ENCODE measurements around the gene NEU1.

Gene NEU1

DNA sequence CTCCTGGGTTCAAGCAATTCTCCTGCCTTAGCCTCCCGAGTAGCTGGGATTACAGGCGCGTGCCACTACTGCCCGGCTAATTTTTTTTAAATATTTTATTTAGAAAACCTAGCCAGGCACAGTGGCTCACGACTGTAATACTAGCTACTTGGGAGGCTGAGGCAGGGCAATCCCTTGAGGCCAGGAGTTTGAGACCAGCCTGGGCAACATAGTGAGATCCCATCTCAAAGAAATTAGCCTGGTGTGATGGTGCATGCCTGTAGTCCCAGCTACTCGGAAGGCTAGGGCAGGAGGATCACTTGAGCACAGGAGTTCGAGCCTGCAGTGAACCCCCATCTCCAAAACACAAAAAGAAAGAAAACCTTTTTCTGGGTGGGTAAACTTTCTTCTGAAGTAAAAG lies 13.7 kb upstream of the NEU1 start:
- no peak overlapping the region for H3K27ac ChIP-seq (replicated peaks)
- no peak for TF ChIP-seq SPI1 (IDR thresholded peaks at IDR 0.05; ENCODE audit: borderline replicate concordance, low read depth)
- H3K4me3 ChIP-seq (replicated peaks; ENCODE audit: insufficient read depth, low read length), result no peak overlapping the region
- no peak for DNase-seq (ENCODE audit: low read depth in 1 of 2, low spot score in 1 of 2)
- no peaks in the 10 kb centered on the region for H3K27me3 ChIP-seq (ENCODE audit: insufficient read depth, poor library complexity, severe bottlenecking)

DNA sequence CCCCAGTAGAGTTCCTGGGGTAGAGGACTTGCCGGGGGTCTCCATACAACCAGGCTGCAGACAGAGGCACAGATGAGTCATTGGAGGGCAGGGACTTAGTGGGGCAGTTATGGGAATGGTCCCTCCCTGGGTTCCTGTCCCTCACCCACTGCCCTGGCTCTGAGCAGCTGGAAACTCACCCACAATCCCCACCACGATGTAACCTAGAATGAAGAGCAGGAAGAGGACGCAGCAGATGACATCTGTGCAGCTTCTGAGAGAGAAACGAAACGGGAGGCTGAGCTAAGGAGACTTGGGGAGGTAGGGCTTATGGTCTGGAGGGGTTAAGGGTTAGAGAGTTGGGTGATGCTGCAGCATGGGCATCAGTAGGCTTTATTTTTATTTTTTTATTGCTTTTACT lies 13.3 kb upstream of the NEU1 start:
- H3K27ac ChIP-seq (replicated peaks), result no peak overlapping the region
- H3K27me3 ChIP-seq (ENCODE audit: insufficient read depth, poor library complexity, severe bottlenecking), result no peaks in the 10 kb centered on the region
- TF ChIP-seq POLR2AphosphoS5 (IDR thresholded peaks at IDR 0.05; ENCODE audit: low read depth) (no peak), GABPA (IDR thresholded peaks at IDR 0.05; ENCODE audit: low read depth) (no peak), SPI1 (IDR thresholded peaks at IDR 0.05; ENCODE audit: borderline replicate concordance, low read depth) (no peak)
- TF ChIP-seq, protein P1, sequence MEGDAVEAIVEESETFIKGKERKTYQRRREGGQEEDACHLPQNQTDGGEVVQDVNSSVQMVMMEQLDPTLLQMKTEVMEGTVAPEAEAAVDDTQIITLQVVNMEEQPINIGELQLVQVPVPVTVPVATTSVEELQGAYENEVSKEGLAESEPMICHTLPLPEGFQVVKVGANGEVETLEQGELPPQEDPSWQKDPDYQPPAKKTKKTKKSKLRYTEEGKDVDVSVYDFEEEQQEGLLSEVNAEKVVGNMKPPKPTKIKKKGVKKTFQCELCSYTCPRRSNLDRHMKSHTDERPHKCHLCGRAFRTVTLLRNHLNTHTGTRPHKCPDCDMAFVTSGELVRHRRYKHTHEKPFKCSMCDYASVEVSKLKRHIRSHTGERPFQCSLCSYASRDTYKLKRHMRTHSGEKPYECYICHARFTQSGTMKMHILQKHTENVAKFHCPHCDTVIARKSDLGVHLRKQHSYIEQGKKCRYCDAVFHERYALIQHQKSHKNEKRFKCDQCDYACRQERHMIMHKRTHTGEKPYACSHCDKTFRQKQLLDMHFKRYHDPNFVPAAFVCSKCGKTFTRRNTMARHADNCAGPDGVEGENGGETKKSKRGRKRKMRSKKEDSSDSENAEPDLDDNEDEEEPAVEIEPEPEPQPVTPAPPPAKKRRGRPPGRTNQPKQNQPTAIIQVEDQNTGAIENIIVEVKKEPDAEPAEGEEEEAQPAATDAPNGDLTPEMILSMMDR (IDR thresholded peaks at IDR 0.05; ENCODE audit: insufficient read depth, low read length), result no peak
- TF ChIP-seq, protein P2, sequence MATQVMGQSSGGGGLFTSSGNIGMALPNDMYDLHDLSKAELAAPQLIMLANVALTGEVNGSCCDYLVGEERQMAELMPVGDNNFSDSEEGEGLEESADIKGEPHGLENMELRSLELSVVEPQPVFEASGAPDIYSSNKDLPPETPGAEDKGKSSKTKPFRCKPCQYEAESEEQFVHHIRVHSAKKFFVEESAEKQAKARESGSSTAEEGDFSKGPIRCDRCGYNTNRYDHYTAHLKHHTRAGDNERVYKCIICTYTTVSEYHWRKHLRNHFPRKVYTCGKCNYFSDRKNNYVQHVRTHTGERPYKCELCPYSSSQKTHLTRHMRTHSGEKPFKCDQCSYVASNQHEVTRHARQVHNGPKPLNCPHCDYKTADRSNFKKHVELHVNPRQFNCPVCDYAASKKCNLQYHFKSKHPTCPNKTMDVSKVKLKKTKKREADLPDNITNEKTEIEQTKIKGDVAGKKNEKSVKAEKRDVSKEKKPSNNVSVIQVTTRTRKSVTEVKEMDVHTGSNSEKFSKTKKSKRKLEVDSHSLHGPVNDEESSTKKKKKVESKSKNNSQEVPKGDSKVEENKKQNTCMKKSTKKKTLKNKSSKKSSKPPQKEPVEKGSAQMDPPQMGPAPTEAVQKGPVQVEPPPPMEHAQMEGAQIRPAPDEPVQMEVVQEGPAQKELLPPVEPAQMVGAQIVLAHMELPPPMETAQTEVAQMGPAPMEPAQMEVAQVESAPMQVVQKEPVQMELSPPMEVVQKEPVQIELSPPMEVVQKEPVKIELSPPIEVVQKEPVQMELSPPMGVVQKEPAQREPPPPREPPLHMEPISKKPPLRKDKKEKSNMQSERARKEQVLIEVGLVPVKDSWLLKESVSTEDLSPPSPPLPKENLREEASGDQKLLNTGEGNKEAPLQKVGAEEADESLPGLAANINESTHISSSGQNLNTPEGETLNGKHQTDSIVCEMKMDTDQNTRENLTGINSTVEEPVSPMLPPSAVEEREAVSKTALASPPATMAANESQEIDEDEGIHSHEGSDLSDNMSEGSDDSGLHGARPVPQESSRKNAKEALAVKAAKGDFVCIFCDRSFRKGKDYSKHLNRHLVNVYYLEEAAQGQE (IDR thresholded peaks at IDR 0.05; ENCODE audit: insufficient replicate concordance, low read depth), result no peak
- no peak overlapping the region for H3K4me3 ChIP-seq (replicated peaks; ENCODE audit: insufficient read depth, low read length)
- DNase-seq (ENCODE audit: low read depth in 1 of 2, low spot score in 1 of 2), result no peak

DNA sequence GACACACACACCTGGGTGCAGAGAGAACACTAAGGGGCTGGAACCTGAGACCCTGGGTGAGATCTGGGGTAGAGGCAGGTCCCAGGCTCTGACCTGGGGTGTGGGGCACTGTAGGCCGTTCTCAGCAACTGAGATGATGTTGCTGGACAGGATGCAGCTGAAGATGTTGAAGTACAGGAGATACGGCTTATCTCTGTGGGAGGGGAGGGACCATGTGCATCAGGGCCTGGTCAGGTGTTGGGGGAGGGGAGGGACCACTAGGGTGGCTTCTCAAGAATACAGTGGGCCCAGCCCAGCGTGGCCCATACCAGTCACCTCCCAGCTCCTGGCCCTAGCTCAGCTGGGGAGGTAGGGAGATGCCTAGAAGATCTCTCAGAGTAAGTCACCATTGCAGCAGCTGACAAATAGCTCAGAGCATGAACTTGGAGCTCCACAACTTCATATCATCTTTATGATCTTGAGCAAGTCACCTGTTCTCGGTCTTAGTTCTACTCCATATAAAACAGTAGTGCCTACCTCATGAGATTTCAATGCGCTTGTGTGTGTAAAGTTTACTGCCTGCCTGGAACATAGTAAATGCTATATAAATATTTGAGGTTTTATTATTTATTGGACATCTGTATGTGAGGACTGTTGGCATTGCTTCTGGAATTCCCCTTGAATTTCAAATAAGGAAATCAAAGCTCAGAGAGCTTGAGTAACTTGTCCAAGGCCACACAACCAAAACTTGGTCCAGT lies 12.4 kb upstream of the NEU1 start:
- DNase-seq (ENCODE audit: low read depth in 1 of 2, low spot score in 1 of 2), result no peak
- Histone ChIP-seq H3K4me3 (replicated peaks; ENCODE audit: insufficient read depth, low read length) (no peak overlapping the region), H3K27me3 (ENCODE audit: insufficient read depth, poor library complexity, severe bottlenecking) (no peaks in the 10 kb centered on the region), H3K27ac (replicated peaks) (no peak overlapping the region)
- TF ChIP-seq, protein P2 (IDR thresholded peaks at IDR 0.05; ENCODE audit: insufficient replicate concordance, low read depth), result no peak
- no peak for TF ChIP-seq SPI1 (IDR thresholded peaks at IDR 0.05; ENCODE audit: borderline replicate concordance, low read depth)
- no peak for TF ChIP-seq GABPA (IDR thresholded peaks at IDR 0.05; ENCODE audit: low read depth)
- TF ChIP-seq, protein P1 (IDR thresholded peaks at IDR 0.05; ENCODE audit: insufficient read depth, low read length), result no peak
- TF ChIP-seq POLR2AphosphoS5 (IDR thresholded peaks at IDR 0.05; ENCODE audit: low read depth), result no peak

DNA sequence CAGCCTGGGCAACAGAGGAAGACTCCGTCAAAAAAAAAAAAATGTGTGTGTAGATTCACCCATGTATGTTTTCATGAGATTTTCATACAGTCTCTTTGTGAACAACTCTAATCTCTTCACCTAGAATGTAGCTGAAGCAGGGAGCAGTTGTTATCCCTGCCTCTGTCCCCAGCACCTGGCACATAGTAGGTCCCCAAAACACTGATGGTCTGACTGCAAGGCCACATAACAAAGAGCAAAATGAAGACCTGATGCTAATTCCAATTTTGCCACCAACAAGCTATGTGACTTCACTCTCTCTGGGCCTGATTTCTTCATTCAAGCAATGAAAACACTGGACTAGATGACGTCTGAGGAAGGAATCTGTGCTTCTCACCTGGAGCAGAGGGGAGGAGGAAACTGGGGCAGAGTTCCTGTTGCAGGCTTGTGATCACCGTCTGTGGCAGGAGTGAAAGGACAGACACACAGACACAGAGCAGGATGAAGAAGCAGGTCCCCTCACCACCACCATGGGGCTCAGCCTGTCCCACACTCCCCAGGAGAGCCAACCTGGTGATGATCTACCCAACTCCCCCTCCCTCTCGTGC lies 11.6 kb upstream of the NEU1 start:
- H3K27me3 ChIP-seq (ENCODE audit: insufficient read depth, poor library complexity, severe bottlenecking), result no peaks in the 10 kb centered on the region
- no peak overlapping the region for H3K4me3 ChIP-seq (replicated peaks; ENCODE audit: insufficient read depth, low read length)
- no peak for TF ChIP-seq SPI1 (IDR thresholded peaks at IDR 0.05; ENCODE audit: borderline replicate concordance, low read depth)
- TF ChIP-seq, protein P2 (IDR thresholded peaks at IDR 0.05; ENCODE audit: insufficient replicate concordance, low read depth), result no peak
- TF ChIP-seq, protein P1 (IDR thresholded peaks at IDR 0.05; ENCODE audit: insufficient read depth, low read length), result no peak
- no peak for TF ChIP-seq POLR2AphosphoS5 (IDR thresholded peaks at IDR 0.05; ENCODE audit: low read depth)
- TF ChIP-seq GABPA (IDR thresholded peaks at IDR 0.05; ENCODE audit: low read depth), result no peak
- no peak for DNase-seq (ENCODE audit: low read depth in 1 of 2, low spot score in 1 of 2)
- no peak overlapping the region for H3K27ac ChIP-seq (replicated peaks)

Measured in HL-60 (cell line).